GM21367 (cell line): Measurements from ENCODE around the gene ELOB.
A peak's percentile ranks its signal among the peaks of the same experiment; 100 is the strongest.

Source experiments
- ATAC-seq: cut with Tn5 transposase; IDR thresholded peaks from one replicate; pipeline ENCODE4 v1.9.1; 2021; ENCODE audit not compliant: unreplicated experiment

The ELOB gene

DNA sequence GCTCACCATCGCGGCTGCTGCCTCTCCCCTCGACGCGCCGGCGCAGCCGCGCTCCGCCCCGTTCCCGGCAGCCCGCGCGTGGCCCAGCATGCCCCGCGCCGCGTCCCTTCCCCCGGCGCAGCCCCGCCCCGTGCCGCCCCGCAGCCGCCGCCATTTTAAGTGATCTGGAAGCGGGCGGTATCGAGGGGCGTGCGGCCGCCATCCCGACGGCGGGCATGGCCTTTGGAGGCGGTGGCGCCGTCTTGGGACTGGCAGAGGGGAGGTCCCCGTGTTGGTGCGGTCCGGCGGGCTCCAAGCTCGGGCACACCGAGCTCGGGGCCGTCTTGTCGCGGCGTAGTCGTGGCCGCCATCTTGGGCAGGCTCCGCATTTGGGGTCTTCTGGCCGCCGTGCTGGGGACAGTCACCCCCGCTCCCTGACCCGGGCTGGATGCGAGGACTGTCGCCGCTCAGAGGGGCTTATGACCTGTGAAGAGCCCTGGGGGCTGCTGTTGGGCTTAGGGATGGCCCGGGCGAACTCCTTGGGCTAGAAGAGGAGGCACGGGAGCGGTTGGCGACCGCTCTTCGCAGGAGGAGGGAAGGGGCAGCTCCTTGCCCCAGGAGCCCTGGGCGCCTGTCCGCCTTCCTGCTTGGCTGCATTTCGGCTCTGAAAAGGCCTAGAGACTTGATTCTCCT is at the start of gene ELOB:
Gene ELOB, minus strand, starts transcription at position 50 of the 672 bp plus-strand sequence. Its CDS starts 41 bp downstream, at position 9.
- ATAC-seq, result peak; percentile 54

DNA sequence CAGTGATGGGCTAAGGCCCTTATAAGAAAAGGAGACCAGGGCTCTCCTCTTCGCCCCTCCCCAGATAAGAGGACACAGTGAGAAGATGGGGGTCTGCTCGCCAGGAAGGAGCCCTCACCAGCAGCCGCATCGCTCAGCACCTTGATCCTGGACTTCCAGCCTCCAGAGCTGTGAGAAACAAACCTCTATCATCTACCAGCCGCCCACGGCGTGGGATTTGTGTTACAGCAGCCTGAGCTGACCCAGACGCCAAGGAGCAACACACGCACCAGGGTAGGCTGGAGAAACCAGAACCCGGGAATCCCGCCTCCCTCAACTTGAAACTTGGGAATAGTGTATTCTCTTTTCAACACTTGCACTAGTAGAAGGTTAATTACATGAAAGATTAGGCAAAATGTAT is 48.8 kb upstream of the ELOB start:
- no peak for ATAC-seq

GRCh38 chr16:2825049-2825742 is 48.1 kb upstream of the ELOB start:
- no peak for ATAC-seq

- ATAC-seq, result no peak
Observed at GRCh38 chr16:2824626-2825025, 47.5 kb upstream of the ELOB start.

GRCh38 chr16:2822496-2822895 is 45.4 kb upstream of the ELOB start:
- no peak for ATAC-seq

GRCh38 chr16:2822158-2822495 is 45.0 kb upstream of the ELOB start:
- no peak for ATAC-seq

- no peak for ATAC-seq
Observed at GRCh38 chr16:2821487-2822157, 44.5 kb upstream of the ELOB start.

DNA sequence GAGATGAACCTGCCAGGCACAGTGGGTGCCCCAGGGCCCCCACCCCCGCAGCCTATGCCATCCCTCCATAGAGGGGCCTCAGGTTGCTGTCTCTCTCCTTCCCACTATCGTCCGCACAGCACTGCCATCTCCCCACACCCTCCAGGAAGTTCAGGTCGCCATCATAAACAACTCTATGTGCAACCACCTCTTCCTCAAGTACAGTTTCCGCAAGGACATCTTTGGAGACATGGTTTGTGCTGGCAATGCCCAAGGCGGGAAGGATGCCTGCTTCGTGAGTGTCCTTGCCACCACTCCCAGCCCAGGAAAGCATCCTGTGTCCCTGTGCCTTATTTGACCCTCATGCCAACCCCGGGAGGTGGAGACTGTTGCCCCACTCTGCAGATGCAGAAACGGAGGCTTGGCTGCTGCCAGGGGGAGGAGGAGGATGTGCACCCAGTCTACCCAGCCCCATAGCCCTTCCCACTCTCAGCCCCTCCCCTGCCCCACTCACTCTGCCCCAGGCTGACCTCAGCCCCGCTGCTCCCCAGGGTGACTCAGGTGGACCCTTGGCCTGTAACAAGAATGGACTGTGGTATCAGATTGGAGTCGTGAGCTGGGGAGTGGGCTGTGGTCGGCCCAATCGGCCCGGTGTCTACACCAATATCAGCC is 43.9 kb upstream of the ELOB start:
- no peak for ATAC-seq

- no peak for ATAC-seq
Observed at GRCh38 chr16:2819939-2820835, 43.1 kb upstream of the ELOB start.

GRCh38 chr16:2819179-2819938 is 42.3 kb upstream of the ELOB start:
- no peak for ATAC-seq

DNA sequence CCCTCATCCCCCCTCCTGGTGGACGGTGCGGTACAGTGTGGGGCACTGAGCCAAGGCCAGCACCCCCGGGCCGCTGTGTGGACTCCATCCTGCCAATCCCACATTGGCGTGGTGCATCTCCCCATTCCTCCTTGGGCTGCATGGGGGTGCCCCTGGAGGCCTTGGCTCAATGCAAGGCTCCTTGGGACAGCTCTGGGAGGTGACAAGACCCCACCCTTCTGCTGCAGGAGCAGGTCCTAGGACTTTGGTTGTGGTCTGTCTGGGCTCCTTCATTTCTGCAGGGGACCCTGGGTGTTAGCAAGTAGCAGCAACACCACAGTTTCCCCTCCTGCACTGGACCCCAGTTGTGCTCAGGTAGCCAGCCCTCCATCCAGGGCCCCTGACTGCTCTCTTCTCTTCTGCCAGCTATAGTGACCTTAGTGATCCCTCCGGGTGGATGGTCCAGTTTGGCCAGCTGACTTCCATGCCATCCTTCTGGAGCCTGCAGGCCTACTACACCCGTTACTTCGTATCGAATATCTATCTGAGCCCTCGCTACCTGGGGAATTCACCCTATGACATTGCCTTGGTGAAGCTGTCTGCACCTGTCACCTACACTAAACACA is 41.3 kb upstream of the ELOB start:
- no peak for ATAC-seq

- ATAC-seq, result no peak
Observed at GRCh38 chr16:2817340-2818271, 40.5 kb upstream of the ELOB start.

DNA sequence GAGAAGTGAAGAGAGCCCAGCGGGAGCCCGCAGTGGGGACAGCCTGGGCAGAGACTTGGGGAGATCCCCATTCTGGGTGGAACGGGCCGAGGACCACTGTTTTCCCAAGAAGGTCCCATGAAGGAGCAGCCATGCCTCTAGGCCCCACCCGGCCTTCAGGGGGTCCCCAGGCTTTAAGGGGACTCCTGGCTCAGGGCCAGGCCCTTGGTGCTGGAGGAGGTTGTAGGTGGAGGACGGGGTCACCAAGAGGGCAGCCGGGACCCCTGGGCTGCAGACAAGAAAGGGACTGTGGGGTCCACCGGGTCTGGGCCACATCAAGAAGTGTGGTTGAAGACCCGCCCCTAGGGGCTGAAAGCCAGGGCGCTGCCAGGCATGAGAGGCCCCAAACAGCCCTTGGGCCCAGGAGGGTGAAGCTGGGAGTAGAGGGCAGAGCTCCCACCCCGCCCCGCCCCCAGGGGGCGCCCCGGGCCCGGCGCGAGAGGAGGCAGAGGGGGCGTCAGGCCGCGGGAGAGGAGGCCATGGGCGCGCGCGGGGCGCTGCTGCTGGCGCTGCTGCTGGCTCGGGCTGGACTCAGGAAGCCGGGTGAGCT is 39.8 kb upstream of the ELOB start, which contains the start of gene PRSS21:
Gene PRSS21, plus strand, starts transcription at position 487 of the 589 bp plus-strand sequence. Its CDS starts 32 bp downstream, at position 519.
- ATAC-seq, result no peak

- no peak for ATAC-seq
Observed at GRCh38 chr16:2815299-2815771, 38.3 kb upstream of the ELOB start.

- ATAC-seq, result no peak
Observed at GRCh38 chr16:2814551-2815298, 37.6 kb upstream of the ELOB start.

DNA sequence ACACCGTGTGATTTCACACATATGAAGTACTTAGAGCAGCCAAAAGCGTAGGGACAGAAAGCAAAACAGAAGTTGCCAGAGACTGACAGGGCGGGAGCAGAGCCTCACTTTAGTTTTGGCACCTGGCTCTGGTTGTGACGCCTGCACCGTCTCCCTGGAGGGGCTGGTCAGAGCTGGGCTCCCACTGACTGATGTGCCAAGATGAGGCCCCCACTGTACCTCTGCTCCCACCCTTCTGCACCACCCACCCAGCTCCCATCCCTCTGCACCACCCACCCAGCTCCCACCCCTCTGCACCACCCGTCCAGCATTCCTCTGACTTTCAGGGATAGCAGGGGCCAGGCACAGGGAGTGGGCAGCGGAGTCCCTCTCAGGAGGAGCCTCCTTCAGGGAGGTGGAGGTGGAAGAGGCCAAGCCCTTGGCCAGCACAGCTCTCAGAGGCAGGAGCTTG is 36.7 kb upstream of the ELOB start:
- no peak for ATAC-seq
